ENCODE data around the gene RDX.
A peak's percentile ranks its signal among the peaks of the same experiment; 100 is the strongest.

Gene RDX

GRCh38 chr11:110148775-110149744 lies 147.4 kb downstream of the RDX start:
- Histone ChIP-seq H3K4me3 (ENCODE audit: low read depth, low read length) (peak overlapping the region; percentile 13; the same call in 1 of the 2 replicates), H3K9me3 (no peaks in the 10 kb centered on the region), H3K36me3 (peaks cover 7% of the 10 kb centered on the region; the same call in 1 of the 2 replicates), H3K27me3 (no peaks in the 10 kb centered on the region), H3K4me1 (peaks cover 21% of the 10 kb centered on the region)
- no peak for DNase-seq
- TF ChIP-seq, protein P1, sequence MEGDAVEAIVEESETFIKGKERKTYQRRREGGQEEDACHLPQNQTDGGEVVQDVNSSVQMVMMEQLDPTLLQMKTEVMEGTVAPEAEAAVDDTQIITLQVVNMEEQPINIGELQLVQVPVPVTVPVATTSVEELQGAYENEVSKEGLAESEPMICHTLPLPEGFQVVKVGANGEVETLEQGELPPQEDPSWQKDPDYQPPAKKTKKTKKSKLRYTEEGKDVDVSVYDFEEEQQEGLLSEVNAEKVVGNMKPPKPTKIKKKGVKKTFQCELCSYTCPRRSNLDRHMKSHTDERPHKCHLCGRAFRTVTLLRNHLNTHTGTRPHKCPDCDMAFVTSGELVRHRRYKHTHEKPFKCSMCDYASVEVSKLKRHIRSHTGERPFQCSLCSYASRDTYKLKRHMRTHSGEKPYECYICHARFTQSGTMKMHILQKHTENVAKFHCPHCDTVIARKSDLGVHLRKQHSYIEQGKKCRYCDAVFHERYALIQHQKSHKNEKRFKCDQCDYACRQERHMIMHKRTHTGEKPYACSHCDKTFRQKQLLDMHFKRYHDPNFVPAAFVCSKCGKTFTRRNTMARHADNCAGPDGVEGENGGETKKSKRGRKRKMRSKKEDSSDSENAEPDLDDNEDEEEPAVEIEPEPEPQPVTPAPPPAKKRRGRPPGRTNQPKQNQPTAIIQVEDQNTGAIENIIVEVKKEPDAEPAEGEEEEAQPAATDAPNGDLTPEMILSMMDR (IDR thresholded peaks at IDR 0.05; ENCODE audit: low read depth, low read length): no peak

GRCh38 chr11:110147962-110148709 lies 148.3 kb downstream of the RDX start:
- no peak for DNase-seq
- H3K4me1 ChIP-seq: peaks cover 21% of the 10 kb centered on the region
- peaks cover 2% of the 10 kb centered on the region; the same call in 1 of the 2 replicates for H3K36me3 ChIP-seq
- no peaks in the 10 kb centered on the region for H3K9me3 ChIP-seq
- H3K27me3 ChIP-seq: no peaks in the 10 kb centered on the region
- TF ChIP-seq, protein P1 (IDR thresholded peaks at IDR 0.05; ENCODE audit: low read depth, low read length): no peak
- H3K4me3 ChIP-seq (ENCODE audit: low read depth, low read length): no peak overlapping the region

GRCh38 chr11:110141812-110142211 lies 154.6 kb downstream of the RDX start:
- H3K36me3 ChIP-seq: peaks cover 6% of the 10 kb centered on the region
- H3K9me3 ChIP-seq: no peaks in the 10 kb centered on the region
- no peaks in the 10 kb centered on the region for H3K4me1 ChIP-seq
- H3K4me3 ChIP-seq (ENCODE audit: low read depth, low read length): no peak overlapping the region
- DNase-seq: no peak
- H3K27me3 ChIP-seq: no peaks in the 10 kb centered on the region
- TF ChIP-seq, protein P1 (IDR thresholded peaks at IDR 0.05; ENCODE audit: low read depth, low read length): no peak

GRCh38 chr11:110134110-110134509 lies 162.3 kb downstream of the RDX start:
- Histone ChIP-seq H3K4me1 (peaks cover 6% of the 10 kb centered on the region), H3K4me3 (ENCODE audit: low read depth, low read length) (peak overlapping the region; percentile 55), H3K9me3 (no peaks in the 10 kb centered on the region), H3K27me3 (no peaks in the 10 kb centered on the region), H3K36me3 (peaks cover 9% of the 10 kb centered on the region)
- TF ChIP-seq, protein P1 (IDR thresholded peaks at IDR 0.05; ENCODE audit: low read depth, low read length): no peak
- DNase-seq: peak; percentile 38

- Histone ChIP-seq H3K4me3 (ENCODE audit: low read depth, low read length) (peak overlapping the region; percentile 55), H3K27me3 (no peaks in the 10 kb centered on the region), H3K4me1 (peaks cover 8% of the 10 kb centered on the region), H3K9me3 (no peaks in the 10 kb centered on the region), H3K36me3 (peaks cover 9% of the 10 kb centered on the region)
- DNase-seq: no peak
- TF ChIP-seq, protein P1 (IDR thresholded peaks at IDR 0.05; ENCODE audit: low read depth, low read length): no peak
Measured at GRCh38 chr11:110133160-110133559, 163.3 kb downstream of the RDX start.

Measured in BE2C (cell line).